Activated CD4-positive, alpha-beta T cell treated with anti-CD3 and anti-CD28 coated beads for 48 hours (primary cell): ENCODE data around the gene MAGI1.
A peak's percentile ranks its signal among the peaks of the same experiment; 100 is the strongest.

Source experiments
- DNase-seq: peaks from one replicate; pipeline ENCODE4 v3.0.0-alpha.2; 2020

The MAGI1 gene

GRCh38 chr3:65967451-65967850 is 71.3 kb downstream of the MAGI1 start:
- DNase-seq: no peak

DNA sequence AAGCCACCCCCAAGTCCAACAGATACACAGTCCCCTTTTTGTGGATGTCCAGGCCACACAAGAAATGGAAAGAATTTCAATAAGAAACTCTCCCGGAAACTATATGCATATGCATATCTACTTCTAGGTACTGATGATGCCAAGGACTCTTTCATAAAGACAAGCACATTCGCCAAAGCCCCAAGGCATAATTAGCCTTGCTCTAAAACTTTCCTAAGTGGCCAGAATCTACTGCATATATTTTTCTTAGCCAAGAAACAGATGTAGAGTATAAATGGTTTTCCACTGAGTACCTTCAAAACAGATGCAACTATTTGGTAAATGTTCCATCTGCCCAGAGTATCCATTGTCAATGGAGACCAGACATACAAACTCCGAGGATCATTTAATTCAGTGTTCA is 73.9 kb downstream of the MAGI1 start:
- DNase-seq: no peak

DNA sequence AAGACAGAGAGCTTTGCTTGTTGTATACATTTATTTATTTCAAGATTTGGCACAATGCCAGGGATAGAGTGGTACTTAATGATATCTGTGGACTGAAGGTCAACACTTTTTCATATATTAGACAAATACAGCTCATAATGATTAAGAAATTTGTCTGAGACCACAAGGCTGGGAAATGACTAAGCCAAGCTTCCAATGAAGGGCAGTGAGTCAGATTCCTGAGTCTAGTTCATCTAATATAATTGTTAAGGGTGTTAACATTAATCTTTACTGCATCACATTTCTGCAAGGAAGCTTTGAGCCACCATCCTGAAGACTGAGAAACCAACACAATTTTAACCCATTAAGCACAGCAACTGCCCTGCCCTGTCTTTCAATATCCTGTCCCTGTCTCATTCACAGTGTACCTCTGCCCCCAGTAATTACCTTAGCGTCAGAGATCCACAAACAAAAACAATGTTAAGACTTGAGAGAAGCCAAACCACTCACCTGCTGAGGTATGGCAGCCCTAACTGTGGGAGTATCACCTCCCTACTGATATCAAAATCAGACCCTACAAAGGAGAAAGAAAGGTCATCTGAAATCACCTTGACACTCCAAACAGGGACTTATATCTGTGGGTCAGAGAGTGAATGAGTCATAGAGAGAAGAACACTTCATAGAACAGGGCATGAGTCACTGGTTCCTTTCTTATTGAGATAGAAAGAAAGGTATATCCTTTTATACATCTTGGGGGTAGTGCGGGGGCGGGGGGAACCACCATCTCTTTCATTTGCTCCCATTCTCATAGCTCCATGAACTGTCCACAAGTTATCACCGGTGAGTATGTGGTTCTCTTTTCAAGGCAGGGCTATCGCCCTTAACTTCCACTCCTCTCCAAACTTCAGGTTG is 74.7 kb downstream of the MAGI1 start:
- peak; percentile 71 for DNase-seq

DNA sequence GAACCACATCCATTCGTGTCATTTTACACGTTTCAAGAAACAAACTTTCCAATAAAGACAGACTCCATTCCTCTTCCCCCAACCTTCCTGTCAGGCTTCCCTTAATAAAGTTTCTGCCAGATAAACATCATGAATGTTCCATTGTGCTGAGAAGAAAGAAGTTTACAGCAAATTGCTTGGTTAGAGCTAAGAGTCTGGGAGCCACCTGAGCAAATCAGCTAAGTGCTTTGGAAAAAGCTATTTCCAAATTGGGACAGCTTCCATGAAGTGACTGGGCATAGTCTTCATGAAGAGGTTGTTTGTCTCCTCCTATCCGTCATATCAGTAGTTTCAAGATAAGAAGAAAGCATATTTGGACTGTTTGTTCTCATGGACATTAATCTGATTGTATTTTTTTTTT is 77.0 kb downstream of the MAGI1 start:
- no peak for DNase-seq

GRCh38 chr3:65961128-65961527 is 77.6 kb downstream of the MAGI1 start:
- no peak for DNase-seq

DNA sequence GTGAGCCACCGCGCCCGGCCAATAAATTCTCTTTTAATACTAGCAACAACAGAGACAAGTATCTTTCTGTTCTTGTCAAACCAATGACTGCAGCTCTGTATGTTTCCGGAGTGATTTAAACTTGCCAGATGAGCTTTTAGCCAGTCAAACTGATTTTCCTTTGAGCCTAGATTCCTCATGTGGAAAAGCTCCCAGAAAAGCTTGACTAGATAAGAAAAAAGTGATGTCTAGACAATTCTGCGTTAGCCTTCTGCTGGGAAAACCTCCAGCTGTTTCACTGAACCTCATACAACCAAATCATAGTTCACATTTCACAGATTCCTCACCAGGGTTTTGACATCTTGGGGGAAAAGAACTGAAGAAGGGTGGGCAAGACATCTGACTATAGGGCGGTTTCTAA is 78.6 kb downstream of the MAGI1 start:
- DNase-seq: no peak

DNA sequence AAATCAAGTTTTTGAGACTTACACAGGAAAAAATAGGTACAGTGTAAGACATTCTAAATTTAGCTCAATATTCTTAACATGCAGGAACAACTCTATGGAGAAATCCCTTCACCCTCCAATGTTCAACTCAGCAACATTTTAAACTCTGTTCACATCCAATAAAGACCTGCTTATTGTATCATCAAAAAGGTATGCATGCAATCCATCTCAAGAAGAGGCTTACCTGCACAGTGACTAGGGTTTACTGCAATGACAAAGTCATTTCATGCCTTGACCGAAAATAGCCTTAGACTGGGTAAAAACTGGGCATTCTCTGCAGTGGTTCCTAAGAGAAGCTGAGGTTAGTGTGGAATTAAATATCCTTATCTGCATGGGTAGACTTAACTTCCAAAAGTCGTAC is 80.5 kb downstream of the MAGI1 start:
- DNase-seq: no peak

- DNase-seq: no peak
These were observed 82.8 kb downstream of the MAGI1 start for GRCh38 chr3:65955792-65956477.

DNA sequence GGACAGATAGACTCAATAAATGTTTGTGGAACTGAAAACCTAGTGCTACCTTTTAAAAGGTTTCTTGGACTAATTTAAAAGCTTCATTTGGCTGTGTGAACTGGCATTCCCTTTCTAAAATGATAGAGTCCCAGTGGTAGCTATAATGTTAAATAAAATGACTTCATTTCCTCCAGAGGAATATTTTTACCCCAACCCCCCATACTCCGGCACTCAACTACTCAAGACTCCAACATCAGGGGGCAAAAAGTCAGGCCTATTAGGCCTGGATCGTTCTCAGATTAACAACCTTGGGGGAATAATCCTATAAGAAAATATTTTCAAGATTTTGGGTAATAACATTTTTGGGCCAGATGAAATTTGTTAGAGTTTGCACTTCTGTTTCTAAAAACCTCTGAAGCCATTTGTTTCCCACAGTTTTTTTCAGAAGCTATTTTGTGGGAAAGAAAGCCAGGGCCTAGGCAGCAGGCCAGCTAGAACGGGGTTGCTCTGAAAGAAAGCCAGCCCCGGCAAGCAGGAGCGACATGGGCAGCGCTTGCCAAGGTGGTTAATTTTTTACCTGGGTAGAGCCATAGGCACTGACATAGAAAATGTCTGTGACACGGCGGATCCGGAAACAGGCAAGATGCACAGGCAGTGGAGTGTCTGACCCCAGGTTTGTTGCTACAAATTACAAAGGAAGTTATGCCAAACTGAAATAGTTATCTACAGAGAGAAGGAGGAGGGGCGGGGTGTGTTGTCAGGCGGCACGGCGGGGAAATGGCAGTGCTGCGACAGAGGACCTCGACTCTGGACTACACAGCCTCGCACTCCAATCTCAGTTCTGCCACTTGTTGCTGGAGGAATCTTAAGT is 84.6 kb downstream of the MAGI1 start:
- no peak for DNase-seq

- no peak for DNase-seq
These were observed 85.4 kb downstream of the MAGI1 start for GRCh38 chr3:65953301-65953812.

DNA sequence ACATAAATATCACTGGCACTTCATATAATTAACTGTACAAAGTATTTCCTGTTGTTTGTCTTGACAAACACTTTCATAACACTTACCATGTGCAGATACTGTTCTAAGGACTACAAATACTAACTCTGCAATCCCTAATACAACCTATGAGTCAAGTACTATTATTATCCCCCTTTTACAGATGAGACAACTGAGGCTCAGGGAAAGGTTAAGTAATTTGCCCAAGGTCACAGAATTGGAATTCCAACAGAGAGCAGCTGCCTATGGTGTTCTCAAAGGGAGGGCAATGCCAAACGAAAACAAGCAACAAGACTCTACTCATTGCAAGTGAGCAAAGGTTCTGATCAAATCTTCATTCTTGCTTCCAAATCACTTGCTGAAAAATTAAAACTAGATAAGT is 85.9 kb downstream of the MAGI1 start:
- no peak for DNase-seq

GRCh38 chr3:65951836-65952505 is 86.7 kb downstream of the MAGI1 start:
- no peak for DNase-seq

DNA sequence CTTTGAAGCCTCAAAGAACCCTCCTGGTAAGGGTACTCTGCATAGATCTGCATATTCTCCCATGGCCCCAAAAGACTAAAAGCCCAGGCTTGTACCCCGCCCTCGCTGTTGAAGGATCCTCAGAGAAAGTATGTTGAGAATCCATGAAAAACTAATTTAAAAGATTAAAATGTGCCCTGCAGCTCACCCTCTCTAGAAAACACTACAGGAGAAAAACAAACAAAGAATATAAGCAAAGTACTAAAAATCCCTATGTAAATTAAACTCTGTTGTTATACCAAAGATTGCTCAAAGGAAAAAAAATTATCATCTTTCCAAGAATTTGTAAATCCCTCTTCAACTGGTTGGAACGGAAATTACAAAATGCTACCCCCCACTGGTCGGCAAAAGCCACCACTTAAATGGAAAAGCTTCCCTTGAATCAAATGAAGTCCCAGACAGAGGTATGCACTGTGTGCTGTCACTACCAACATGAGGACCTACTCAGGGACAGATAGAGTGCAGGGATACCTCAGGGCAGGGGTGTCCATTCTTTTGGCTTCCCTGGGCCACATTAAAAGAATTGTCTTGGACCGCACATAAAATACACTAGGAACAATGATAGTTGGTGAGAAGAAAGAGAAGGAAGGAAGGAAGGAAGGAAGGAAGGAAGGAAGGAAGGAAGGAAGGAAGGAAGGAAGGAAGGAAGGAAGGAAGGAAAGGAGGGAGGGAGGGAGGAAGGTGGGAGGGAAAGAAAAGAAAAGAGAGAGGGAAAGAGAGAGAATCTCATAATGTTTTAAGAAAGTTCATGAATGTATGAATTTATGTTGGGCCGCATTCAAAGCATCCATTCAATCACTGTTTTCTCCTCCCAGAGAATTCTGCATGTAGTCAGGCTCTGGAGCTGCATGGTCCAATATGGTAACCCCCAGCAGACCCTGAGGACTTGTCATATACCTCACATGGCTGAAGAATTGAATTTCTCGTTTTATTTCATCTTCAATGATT is 88.1 kb downstream of the MAGI1 start:
- no peak for DNase-seq

DNA sequence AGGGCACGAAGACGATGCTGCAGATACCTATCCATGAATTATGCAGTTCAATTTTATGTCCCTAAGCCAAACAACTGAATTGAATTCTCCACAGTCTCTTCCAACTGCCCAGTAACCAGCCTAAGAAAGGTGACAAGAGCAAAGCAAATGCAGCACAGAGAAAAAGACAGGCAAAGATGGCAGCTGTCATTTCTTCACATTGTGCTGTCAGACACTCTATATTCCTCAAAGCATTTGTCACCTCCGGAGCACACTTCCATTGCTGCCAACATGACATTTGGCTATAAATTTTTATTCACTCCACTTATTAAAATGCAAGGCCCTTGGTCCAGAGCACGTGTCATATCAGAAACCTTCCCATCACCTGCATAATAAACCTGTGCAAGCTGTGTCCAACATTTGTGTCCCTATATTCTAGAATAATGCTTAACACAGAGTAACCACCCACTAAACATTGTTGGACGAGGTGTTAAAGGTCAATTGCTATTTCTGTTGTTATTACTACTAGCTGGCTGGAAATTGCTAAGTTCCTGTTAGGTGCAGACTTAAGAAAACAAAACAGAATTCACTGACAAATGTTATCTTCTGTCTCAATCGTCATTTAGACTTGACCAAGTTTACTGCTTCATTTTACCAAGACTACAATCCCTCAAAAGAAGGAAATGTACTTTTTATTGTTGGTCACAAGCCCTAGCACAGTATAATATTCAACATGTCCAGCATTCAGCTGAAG is 89.7 kb downstream of the MAGI1 start:
- no peak for DNase-seq

DNA sequence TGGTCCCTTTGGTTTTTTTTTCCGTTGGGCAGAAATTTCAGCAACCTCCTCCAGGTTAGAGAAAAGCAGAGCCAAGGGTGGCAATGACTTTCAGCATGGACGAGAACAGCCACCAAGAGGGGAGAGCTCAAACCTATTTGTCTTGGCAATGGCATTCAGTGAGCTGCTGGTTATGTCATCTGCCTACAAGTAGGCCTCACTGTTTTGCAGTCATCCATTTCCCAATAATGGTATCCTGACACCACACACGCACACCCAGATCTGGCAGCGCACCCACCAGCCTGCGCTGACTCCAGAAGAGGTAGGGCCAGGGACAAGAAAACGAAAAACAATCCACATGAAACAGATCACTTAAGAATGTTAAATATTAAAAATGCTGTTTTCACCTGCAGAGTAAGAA is 92.3 kb downstream of the MAGI1 start:
- no peak for DNase-seq

- DNase-seq: no peak
These were observed 92.8 kb downstream of the MAGI1 start for GRCh38 chr3:65945953-65946352.

DNA sequence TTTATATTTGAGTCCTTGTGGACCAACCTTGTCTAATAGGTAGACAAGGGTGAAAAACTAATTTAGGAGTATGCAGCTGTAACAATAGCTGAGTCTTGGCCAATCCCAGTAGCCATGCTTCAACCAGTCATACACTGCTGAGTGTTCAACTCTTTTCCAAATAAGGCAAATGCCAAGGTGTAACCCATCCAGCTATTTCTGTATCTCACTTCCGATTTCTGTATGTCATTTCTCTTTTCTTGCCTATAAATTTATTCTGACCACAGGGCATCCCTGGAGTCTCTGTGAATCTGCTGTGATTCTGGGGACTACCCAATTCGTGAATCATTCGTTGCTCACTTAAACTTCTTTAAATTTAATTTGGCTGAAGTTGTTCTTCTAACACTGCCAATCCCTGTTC is 93.2 kb downstream of the MAGI1 start:
- DNase-seq: no peak

DNA sequence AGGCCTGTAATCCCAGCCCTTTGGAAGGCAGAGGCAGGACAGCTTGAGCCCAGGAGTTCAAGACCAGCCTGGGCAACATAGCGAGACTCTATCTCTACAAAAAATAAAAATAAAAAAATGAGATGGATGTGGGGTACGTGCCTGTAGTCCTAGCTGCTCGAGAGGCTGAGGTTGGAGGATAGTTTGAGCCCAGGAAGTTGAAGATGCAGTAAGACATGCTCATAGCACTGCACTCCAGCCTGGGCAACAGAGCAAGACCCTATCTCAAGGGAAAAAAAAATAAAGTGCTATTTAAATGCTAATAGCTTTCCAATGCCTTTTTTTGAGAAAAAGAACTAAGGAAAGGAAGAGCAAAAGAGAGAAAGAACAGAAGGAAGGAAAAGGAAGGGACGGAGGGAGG is 94.5 kb downstream of the MAGI1 start:
- DNase-seq: no peak

DNA sequence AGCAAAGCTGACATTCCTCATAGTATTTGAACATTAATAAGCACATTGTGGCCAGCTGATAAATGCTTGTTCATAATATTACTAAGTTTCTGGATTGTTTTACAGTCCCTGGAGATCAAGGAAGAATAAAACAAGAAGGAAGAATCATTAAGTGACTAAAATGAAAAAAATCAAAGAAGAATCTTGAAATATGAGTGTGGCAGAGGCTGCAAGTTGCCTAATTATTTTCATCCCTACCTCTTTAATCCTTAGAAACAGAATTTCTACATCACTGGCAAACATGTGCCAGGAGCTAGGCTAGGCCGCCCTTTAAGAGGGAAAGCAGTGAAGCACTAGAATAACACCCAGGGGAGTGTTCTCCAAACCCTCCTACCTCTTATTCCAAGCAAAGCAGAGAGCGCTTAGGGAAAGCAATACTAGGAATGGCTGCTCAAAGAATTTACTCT is 98.9 kb downstream of the MAGI1 start:
- DNase-seq: no peak

DNA sequence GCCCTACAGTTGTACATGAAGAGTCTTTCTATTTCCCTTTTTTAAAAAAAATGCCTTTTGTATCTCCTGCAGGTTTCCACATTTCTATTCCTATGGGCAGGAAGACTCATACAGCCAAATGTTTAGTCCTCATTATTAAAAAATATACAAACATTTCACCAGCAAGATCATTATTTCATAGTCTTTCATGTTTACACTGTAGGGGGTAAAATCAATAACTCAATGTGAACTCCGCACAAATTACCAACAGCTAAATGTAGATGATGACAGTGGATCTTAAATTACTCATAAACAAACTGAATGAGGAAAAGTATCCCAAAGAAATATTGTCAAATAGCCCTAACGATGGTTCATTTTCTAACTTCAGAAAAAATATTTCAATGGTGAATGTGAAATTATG is 99.5 kb downstream of the MAGI1 start:
- DNase-seq: no peak

GRCh38 chr3:65938676-65939075 is 100.0 kb downstream of the MAGI1 start:
- DNase-seq: no peak
